Stimulated activated CD8-positive, alpha-beta memory T cell treated with anti-CD3 and anti-CD28 coated beads, Interleukin-2, amount 100 ng/mL, for 48 hours (primary cell): ENCODE data around the gene GLYR1.

ENCODE experiments used
- DNase-seq, 2 donors: peaks; one replicate each; pipeline ENCODE4 v3.0.0-alpha.2; 2020; ENCODE audit warnings: low read depth in 2 of 2

The GLYR1 gene

GRCh38 chr16:4806280-4806679 lies 40.8 kb downstream of the GLYR1 start:
- DNase-seq = no peak

GRCh38 chr16:4805231-4805630 lies 41.9 kb downstream of the GLYR1 start:
- DNase-seq = no peak

- DNase-seq = no peak
Measured at GRCh38 chr16:4803898-4804762, 43.0 kb downstream of the GLYR1 start.

GRCh38 chr16:4803401-4803844 lies 43.7 kb downstream of the GLYR1 start:
- no peak for DNase-seq

GRCh38 chr16:4802659-4803287 lies 44.3 kb downstream of the GLYR1 start:
- DNase-seq = peak; percentile 83 to 88

GRCh38 chr16:4801962-4802658 lies 45.0 kb downstream of the GLYR1 start, which contains the start of gene ROGDI:
Gene ROGDI, minus strand, starts transcription at chr16:4802633. Its CDS starts 62 bp downstream, at chr16:4802571.
- peak; percentile 57 to 59 for DNase-seq

GRCh38 chr16:4801051-4801961 lies 45.8 kb downstream of the GLYR1 start:
- DNase-seq = no peak

GRCh38 chr16:4800290-4801041 lies 46.6 kb downstream of the GLYR1 start:
- DNase-seq = no peak

GRCh38 chr16:4799171-4799855 lies 47.8 kb downstream of the GLYR1 start:
- DNase-seq = no peak

GRCh38 chr16:4798456-4798855 lies 48.6 kb downstream of the GLYR1 start:
- DNase-seq = no peak

GRCh38 chr16:4797805-4798252 lies 49.3 kb downstream of the GLYR1 start:
- no peak for DNase-seq

- no peak for DNase-seq
Measured at GRCh38 chr16:4796982-4797804, 49.9 kb downstream of the GLYR1 start.

- no peak for DNase-seq
Measured at GRCh38 chr16:4795828-4796572, 51.1 kb downstream of the GLYR1 start.

- no peak for DNase-seq
Measured at GRCh38 chr16:4795181-4795827, 51.8 kb downstream of the GLYR1 start, which contains the start of gene SMIM22. Gene SMIM22, plus strand, starts transcription at chr16:4795369. Its CDS starts 366 bp downstream, at chr16:4795735.

- no peak for DNase-seq
Measured at GRCh38 chr16:4792951-4793513, 54.1 kb downstream of the GLYR1 start.

GRCh38 chr16:4790871-4791270 lies 56.2 kb downstream of the GLYR1 start:
- DNase-seq = no peak

- no peak for DNase-seq
Measured at GRCh38 chr16:4790261-4790660, 56.8 kb downstream of the GLYR1 start.
